Osteoblast (primary cell): ENCODE results near the gene RAP1GAP. TPM values are rescaled to one million over a fixed set of nuclear protein-coding genes. Genes with fewer than 3 reads are reported as not detected.
A peak's percentile ranks its signal among the peaks of the same experiment; 100 is the strongest.

Experiments
- DNase-seq: peaks from one replicate; pipeline ENCODE4 v3.0.0; 2011; ENCODE audit warnings: low spot score, mixed read lengths; ENCODE audit not compliant: insufficient read length; ENCODE audit errors: missing footprints
- H2AFZ ChIP-seq: 2 replicates; pipeline ENCODE4 v1.6.0; 2011; ENCODE audit warnings: mild to moderate bottlenecking, low read length
- H3K27ac ChIP-seq: 2 replicates; pipeline ENCODE4 v1.5.1; 2011; ENCODE audit warnings: mild to moderate bottlenecking, low read depth, low read length, moderate library complexity
- H3K27me3 ChIP-seq: 2 replicates; pipeline ENCODE4 v1.6.0; 2012; ENCODE audit warnings: mild to moderate bottlenecking, control low read depth, inconsistent platforms, low read length, moderate library complexity; ENCODE audit not compliant: insufficient read depth
- H3K36me3 ChIP-seq: 2 replicates; pipeline ENCODE4 v1.5.1; 2011; ENCODE audit warnings: mild to moderate bottlenecking, low read length, control low read depth, moderate library complexity; ENCODE audit not compliant: insufficient read depth
- H3K4me1 ChIP-seq: 2 replicates; pipeline ENCODE4 v1.5.1; 2011; ENCODE audit warnings: mild to moderate bottlenecking, low read length, control low read depth, moderate library complexity; ENCODE audit not compliant: insufficient read depth
- H3K4me2 ChIP-seq: 2 replicates; pipeline ENCODE4 v1.6.0; 2011; ENCODE audit warnings: mild to moderate bottlenecking, low read length; ENCODE audit not compliant: insufficient read depth
- H3K4me3 ChIP-seq: fragments of 200-600 bp; sonication (generic); 3 replicates; pipeline ENCODE4 v1.5.1; 2012; ENCODE audit warnings: mild to moderate bottlenecking, low read length, inconsistent platforms; ENCODE audit not compliant: insufficient read depth
- H3K79me2 ChIP-seq: 2 replicates; pipeline ENCODE4 v1.6.0; 2012; ENCODE audit warnings: mild to moderate bottlenecking, low read length, control low read depth, inconsistent platforms; ENCODE audit not compliant: insufficient read depth
- H3K9me3 ChIP-seq: 2 replicates; pipeline ENCODE4 v1.5.1; 2011; ENCODE audit warnings: low read depth, low read length, control low read depth
- H4K20me1 ChIP-seq: 2 replicates; pipeline ENCODE4 v1.6.0; 2012; ENCODE audit warnings: mild to moderate bottlenecking, low read length, control low read depth; ENCODE audit not compliant: insufficient read depth
- CTCF ChIP-seq: IDR thresholded peaks from 2 replicates; pipeline ENCODE4 v1.5.1; 2011; ENCODE audit warnings: mild to moderate bottlenecking, low read depth, low read length, moderate library complexity; ENCODE audit errors: extremely low read depth
- total RNA-seq: library from RNA; depleted of rRNA; stranded (reverse); fragments of >200 nt; gene quantifications from 2 replicates; pipeline ENCODE4 v1.2.3, GENCODE V29; 2012

RAP1GAP gene
- total RNA-seq, 1 donor = under 0.01 TPM

- H3K4me3 ChIP-seq = no peak overlapping the region
- no peaks in the 10 kb centered on the region for H3K79me2 ChIP-seq
- H3K36me3 ChIP-seq = no peaks in the 10 kb centered on the region
- DNase-seq = peak; percentile 31
- TF ChIP-seq CTCF = no peak
- H2AFZ ChIP-seq = no peak overlapping the region
- no peaks in the 10 kb centered on the region for H4K20me1 ChIP-seq
- no peaks in the 10 kb centered on the region for H3K9me3 ChIP-seq
- peaks cover 11% of the 10 kb centered on the region for H3K27me3 ChIP-seq
- H3K27ac ChIP-seq = no peak overlapping the region
- peaks cover 23% of the 10 kb centered on the region for H3K4me1 ChIP-seq
- H3K4me2 ChIP-seq = no peak overlapping the region
Observed at GRCh38 chr1:21589618-21590017, 79.5 kb downstream of the RAP1GAP start.

- Histone ChIP-seq H4K20me1 (no peaks in the 10 kb centered on the region), H3K4me1 (peaks cover 23% of the 10 kb centered on the region), H3K4me2 (no peak overlapping the region), H3K9me3 (no peaks in the 10 kb centered on the region), H3K27me3 (peaks cover 7% of the 10 kb centered on the region), H3K36me3 (no peaks in the 10 kb centered on the region), H2AFZ (no peak overlapping the region), H3K27ac (no peak overlapping the region), H3K79me2 (no peaks in the 10 kb centered on the region), H3K4me3 (no peak overlapping the region)
- no peak for TF ChIP-seq CTCF
- no peak for DNase-seq
Observed at GRCh38 chr1:21587602-21587953, 81.6 kb downstream of the RAP1GAP start.

- Histone ChIP-seq H4K20me1 (no peaks in the 10 kb centered on the region), H3K4me3 (peak overlapping the region; percentile 11), H3K9me3 (no peaks in the 10 kb centered on the region), H3K4me2 (peak overlapping the region; percentile 28), H2AFZ (peak overlapping the region; percentile 81), H3K36me3 (no peaks in the 10 kb centered on the region), H3K27ac (peak overlapping the region; percentile 62), H3K27me3 (peaks cover 7% of the 10 kb centered on the region), H3K4me1 (peaks cover 23% of the 10 kb centered on the region), H3K79me2 (no peaks in the 10 kb centered on the region)
- no peak for TF ChIP-seq CTCF
- DNase-seq = peak; percentile 100
Observed at GRCh38 chr1:21586846-21587601, 82.1 kb downstream of the RAP1GAP start.

GRCh38 chr1:21586222-21586621 is 82.9 kb downstream of the RAP1GAP start:
- peaks cover 7% of the 10 kb centered on the region for H3K27me3 ChIP-seq
- no peaks in the 10 kb centered on the region for H3K79me2 ChIP-seq
- peaks cover 23% of the 10 kb centered on the region for H3K4me1 ChIP-seq
- H3K4me2 ChIP-seq = peak overlapping the region; percentile 28
- H4K20me1 ChIP-seq = no peaks in the 10 kb centered on the region
- H3K4me3 ChIP-seq = peak overlapping the region; percentile 11
- no peaks in the 10 kb centered on the region for H3K9me3 ChIP-seq
- DNase-seq = peak; percentile 32
- TF ChIP-seq CTCF = no peak
- peak overlapping the region; percentile 81 for H2AFZ ChIP-seq
- no peaks in the 10 kb centered on the region for H3K36me3 ChIP-seq
- peak overlapping the region; percentile 62 for H3K27ac ChIP-seq
